Astrocyte of the hippocampus (primary cell): Measurements from ENCODE around the gene SMOC1.
A peak's percentile ranks its signal among the peaks of the same experiment; 100 is the strongest.
"Not testable (repeated sequence)": the region's sequence is repeated elsewhere in the genome, so short reads cannot be mapped to it uniquely, and the experiment has no call there.

ENCODE experiments used
- DNase-seq: peaks from one replicate; pipeline ENCODE4 v3.0.0; 2011; ENCODE audit warnings: low read depth, low spot score

The SMOC1 gene

DNA sequence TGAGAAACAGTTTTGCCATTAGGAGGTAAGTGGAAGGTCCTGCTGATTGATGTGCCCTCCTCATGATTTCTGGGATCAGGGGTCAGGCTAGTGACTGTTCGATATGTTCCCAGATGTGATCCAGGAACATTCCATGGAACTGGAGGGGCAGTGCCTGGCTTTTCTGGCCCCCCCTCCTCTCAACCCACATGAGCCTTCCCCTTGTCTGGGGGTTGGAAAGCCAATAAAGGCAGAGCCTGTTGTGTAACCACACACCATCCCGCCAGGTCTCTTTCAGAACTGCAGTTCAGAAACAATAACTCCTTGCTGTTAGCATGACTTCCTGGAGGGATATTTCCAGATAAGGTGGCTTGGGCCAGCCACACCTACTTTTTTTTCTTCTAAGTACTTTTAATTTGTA is 17.8 kb downstream of the SMOC1 start:
- DNase-seq, result no peak

DNA sequence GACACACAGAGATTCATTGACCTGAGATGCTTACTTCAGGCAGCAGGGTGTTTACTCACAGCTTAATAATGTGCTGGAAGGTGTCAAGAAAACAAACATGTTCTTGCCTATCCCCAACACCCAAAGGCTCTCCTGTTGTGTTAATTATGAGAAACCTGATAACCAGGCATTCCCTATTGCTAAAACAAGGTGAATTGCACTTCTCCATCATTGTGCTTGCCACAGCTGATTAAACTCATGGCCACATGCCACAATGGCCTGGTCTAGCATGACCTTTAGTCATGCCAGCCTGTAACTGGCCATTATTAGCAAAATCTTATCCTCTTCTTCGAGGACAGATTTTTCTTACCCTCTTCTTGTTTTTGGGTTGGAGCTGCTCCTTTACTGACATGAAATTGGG is 21.4 kb downstream of the SMOC1 start:
- no peak for DNase-seq

- DNase-seq, result peak; percentile 17
Observed at GRCh38 chr14:69901113-69901951, 22.1 kb downstream of the SMOC1 start.

GRCh38 chr14:69903046-69903445 is 23.8 kb downstream of the SMOC1 start:
- not testable (repeated sequence) for DNase-seq

DNA sequence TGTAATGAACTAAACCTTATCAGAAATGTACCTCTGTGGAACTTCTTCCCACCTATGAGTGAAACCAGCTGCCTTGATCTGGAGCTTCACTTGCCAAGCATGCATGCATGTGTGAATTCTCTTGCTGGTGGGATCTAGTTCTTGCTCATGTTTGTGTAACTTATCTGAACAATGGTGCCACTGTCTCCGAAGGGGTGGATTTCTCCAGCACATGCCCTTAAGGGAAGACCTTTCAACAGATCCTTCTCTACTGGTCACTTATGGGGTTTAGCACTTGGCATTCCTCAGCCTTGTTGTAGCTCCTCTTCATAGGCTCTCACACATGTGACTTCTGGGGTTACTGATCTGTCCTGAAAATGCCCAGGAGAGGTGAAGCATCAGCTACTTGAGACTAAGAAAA is 25.0 kb downstream of the SMOC1 start:
- no peak for DNase-seq

DNA sequence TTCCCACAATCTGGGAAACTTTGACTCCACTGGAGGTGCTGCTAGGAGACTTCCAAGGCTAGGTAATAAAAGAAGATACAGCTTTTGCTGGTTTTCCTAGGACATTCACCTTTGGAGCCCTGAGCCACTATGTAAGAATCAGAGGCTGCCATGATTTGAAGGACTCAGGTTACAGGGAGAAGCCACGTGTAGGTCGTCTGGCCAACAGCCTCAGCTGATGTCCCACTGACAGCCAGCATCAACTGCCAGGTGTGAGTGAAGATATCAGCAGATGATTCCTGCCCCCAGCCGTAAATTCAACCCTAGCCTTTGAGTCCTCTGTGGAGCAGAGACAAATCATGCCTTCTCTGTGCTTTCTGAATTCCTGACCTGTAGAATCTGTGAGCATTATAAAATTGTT is 27.0 kb downstream of the SMOC1 start:
- no peak for DNase-seq

- no peak for DNase-seq
Observed at GRCh38 chr14:69909826-69910550, 30.8 kb downstream of the SMOC1 start.

DNA sequence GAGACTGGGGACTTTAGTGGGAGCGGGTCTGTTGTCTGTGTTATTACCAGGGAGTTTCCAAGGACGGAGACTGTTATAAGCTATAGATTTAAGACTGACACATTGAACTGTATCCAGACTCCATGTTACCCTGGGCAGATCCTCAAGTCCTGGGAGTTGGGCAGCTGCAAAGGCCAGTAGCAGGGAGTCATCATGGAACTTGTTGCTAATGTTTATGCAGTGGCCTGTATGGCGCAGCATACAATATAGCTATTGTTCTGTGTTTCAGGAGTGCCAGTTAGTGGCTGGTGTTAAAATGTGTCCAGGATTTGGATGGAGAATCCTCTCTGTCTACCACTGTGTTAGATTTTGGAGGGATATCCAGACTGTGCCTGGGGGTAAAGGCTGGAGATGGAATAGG is 31.7 kb downstream of the SMOC1 start:
- DNase-seq, result no peak

- no peak for DNase-seq
Observed at GRCh38 chr14:69913686-69914085, 34.5 kb downstream of the SMOC1 start.

DNA sequence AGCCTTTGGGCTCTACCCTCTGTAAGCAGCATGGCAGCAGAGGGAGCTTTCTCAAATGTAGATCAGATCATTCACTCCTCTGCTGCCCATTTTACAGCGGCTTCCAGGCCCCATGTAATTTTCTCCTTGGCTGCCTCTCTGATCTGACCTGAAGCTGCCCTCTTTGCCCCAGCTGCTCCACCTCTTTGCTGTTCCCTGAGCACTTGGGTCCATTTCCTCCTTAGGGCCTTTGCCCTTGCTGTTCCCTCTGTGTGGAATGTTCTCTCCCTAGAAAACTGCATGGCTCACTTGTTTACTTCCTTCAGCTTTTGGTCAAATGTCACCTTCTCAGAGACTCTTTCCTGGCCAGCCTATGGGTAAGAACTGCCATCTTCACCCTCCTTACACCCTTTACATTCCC is 37.2 kb downstream of the SMOC1 start:
- no peak for DNase-seq

DNA sequence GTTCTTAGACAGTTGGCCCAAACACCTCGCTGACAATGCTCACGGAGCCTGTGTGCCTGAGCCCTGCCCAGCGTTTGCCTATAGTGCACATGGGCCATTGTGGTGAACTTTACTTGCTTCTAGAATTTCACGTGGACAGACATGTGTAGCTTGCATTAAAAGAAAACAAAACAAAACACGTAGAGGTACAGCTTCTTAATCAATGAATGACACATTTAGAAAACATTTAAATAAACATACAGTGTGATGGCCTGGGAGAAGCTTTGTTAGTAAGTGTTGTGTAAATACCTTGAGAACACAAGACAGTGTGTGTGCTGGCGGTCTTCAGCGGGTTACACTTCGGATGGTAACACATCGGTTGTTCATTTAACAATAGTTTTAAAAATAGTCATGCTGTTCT is 38.1 kb downstream of the SMOC1 start:
- no peak for DNase-seq

DNA sequence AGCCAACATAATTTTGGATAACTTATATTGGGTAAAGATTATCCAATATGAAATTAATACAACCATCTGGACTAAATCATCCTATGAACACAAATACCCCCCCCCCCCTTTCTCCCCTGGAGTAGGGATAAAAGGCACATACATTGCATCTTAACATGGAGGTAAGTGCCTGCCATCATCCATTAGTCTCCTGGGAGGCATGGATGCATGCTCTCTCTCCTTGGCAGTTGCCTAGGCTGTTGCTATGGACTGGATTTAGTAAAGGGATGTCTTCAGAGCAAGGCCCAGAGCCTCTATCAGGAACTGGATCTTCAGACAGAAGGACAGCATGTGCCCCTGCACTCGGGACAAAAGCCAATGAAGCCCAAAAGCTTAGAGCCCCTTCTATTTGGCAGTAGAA is 40.6 kb downstream of the SMOC1 start:
- DNase-seq, result no peak

DNA sequence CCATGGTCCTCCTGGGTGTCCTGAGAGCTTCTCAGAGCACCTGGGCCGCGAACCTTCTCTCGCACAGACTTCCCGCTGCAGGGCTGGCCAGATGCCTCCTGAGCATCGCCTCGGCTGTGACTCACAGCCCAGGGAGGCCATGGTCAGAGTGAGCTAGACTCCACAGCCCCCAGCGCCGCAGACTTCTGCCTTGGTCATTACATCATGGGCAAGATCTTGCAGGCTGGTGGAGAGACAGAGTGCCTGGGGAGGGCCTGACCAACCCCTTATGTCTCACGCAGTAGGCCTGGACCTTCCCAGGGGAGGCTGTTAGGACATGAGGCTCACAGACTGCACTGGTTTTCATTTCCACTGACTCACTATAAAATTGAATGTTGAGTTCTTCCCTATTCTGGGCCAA is 41.8 kb downstream of the SMOC1 start:
- peak; percentile 34 for DNase-seq

DNA sequence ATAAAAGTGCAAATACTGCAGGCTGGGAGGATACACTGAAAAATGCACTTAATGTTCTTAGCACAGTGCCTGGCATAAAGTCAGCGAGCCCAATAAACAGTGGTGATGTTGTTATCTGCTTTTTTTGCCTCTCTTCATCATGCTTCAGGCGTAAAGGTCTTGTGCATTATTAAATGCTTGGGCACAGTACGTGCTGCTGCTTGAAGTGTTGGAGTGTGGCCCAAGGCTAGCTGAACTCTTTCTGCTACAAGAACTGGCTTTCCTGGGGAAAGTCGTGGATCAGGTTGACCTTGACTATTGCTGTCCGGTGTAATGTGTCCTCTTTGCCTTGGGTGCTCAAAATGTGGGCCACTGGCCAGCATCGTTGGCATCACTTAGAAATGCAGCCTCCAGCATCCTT is 43.0 kb downstream of the SMOC1 start:
- DNase-seq, result no peak

- DNase-seq, result no peak
Observed at GRCh38 chr14:69924201-69924600, 45.0 kb downstream of the SMOC1 start.

- DNase-seq, result peak; percentile 43
Observed at GRCh38 chr14:69928111-69928523, 48.9 kb downstream of the SMOC1 start.

DNA sequence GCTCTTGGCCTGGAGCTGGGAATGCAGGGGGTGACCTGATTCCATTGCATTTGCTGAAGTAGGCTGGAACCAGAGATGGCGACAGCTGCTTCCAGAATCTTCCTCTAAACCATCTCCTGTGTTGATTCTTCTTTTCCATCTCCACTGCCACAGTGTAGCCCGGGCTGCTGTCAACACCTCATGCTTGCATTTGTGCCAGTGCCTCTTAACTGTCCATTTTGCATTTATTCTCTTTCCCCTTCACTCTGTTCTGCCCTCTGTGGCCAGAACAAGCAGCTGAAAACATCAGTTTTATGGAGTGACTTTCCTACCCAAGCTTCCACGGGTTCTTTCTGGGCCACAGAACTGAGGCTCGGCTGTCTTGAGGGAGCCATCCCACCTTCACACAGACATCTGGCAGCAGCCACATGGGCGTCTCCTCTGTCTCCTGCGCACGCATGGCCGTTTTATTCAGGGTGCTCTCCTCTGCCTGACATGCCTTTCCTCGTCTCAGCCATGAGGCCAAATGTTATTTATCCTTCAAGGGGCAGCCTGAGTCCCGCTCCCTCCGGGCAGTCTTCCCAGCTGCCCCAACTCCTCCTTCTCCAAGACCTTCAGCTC is 51.7 kb downstream of the SMOC1 start:
- DNase-seq, result no peak

DNA sequence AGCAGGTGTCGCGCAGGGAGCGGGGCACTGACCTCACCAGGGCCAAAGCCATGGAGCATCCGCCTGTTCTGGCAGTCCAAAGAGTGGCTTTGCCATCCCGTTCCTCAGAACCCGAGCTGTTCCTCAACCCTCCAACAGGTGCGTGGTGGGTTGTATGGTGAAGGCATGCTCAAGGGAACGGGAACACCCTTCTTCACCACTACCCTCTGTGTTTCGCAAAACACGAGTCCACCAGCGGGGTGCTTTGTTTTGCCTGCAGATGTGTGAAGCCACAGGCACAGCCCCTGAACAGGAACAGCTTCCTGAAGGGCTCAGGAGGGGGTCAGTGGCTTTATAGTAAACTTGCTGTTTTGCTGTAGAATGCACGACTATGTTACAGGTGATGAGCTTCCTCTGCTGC is 52.7 kb downstream of the SMOC1 start:
- DNase-seq, result no peak

- DNase-seq, result no peak
Observed at GRCh38 chr14:69932391-69932790, 53.2 kb downstream of the SMOC1 start.

- DNase-seq, result no peak
Observed at GRCh38 chr14:69933623-69934275, 54.5 kb downstream of the SMOC1 start.

DNA sequence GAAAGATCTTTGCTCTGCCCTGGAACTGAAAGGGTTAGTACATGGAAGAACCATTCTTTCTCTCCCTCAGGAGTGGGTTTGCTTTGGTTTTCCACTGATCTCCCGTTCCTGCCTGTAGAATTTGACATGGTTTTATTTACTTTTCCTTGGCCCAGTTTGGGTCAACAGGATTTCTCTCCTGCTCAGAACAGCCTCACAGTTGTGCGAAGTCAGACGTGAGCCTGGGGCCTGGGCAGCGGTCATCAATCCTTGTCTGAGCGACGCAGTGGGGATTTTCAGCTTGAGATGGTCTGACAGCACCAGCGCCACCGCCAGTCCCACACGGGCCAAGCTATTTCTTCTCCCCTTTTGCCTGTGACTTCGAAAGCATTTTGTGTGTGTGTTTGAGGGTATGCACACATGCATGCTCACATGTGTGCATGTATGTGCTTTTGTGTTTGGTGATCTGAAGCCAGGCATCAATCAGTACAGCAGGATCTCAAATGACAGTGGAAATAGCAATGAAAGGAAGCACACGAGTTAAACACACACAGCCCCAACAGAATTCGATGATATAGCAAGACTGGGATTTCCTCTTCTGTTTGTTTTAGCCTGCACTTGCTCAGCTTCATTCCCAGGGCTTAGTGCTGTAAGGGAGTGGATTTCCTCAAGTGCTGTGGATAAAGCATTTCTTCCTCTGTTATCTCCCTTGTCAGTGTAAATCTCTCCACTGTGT is 58.3 kb downstream of the SMOC1 start:
- DNase-seq, result no peak

- DNase-seq, result no peak
Observed at GRCh38 chr14:69938751-69939150, 59.5 kb downstream of the SMOC1 start.
